IPS-18a (cell line): ENCODE measurements around the gene ZNF442.
A peak's percentile ranks its signal among the peaks of the same experiment; 100 is the strongest.
"Not testable (repeated sequence)": the region's sequence is repeated elsewhere in the genome, so short reads cannot be mapped to it uniquely, and the experiment has no call there.

ENCODE experiments used
- H3K27ac ChIP-seq: one replicate; pipeline ENCODE4 v1.5.1; 2013; ENCODE audit warnings: low read length
- H3K27me3 ChIP-seq: one replicate; pipeline ENCODE4 v1.6.1; 2013; ENCODE audit warnings: mild to moderate bottlenecking, low read length; ENCODE audit not compliant: control insufficient read depth, insufficient read depth
- H3K36me3 ChIP-seq: one replicate; pipeline ENCODE4 v1.6.1; 2013; ENCODE audit warnings: low read depth, low read length; ENCODE audit not compliant: control insufficient read depth
- H3K4me1 ChIP-seq: one replicate; pipeline ENCODE4 v1.6.1; 2013; ENCODE audit warnings: low read depth, low read length; ENCODE audit not compliant: control insufficient read depth
- H3K4me3 ChIP-seq: one replicate; pipeline ENCODE4 v1.5.1; 2013; ENCODE audit warnings: low read length
- H3K9ac ChIP-seq: one replicate; pipeline ENCODE4 v1.6.1; 2013; ENCODE audit warnings: mild to moderate bottlenecking, low read length, moderate library complexity
- H3K9me3 ChIP-seq: one replicate; pipeline ENCODE4 v1.6.1; 2013; ENCODE audit warnings: low read depth, low read length; ENCODE audit not compliant: control insufficient read depth

Gene ZNF442

GRCh38 chr19:12365236-12366162 lies at the start of gene ZNF442:
Gene ZNF442, minus strand, starts transcription at chr19:12365683. Its CDS starts 2,052 bp downstream, at chr19:12363631.
- H3K27me3 ChIP-seq = peaks cover 12% of the 10 kb centered on the region
- H3K4me1 ChIP-seq = peaks cover 5% of the 10 kb centered on the region
- H3K9ac ChIP-seq = peak within 1 kb of the TSS; percentile 69
- H3K4me3 ChIP-seq = peak within 1 kb of the TSS; percentile 77
- H3K36me3 ChIP-seq = no peaks in the 10 kb centered on the region
- no peak within 1 kb of the TSS for H3K27ac ChIP-seq
- no peaks in the 10 kb centered on the region for H3K9me3 ChIP-seq

GRCh38 chr19:12411893-12412292 lies 46.4 kb upstream of the ZNF442 start:
- H3K9me3 ChIP-seq = no peaks in the 10 kb centered on the region
- H3K36me3 ChIP-seq = no peaks in the 10 kb centered on the region
- no peaks in the 10 kb centered on the region for H3K27me3 ChIP-seq
- H3K27ac ChIP-seq = no peak overlapping the region
- H3K9ac ChIP-seq = no peak overlapping the region
- H3K4me3 ChIP-seq = no peak overlapping the region
- no peaks in the 10 kb centered on the region for H3K4me1 ChIP-seq

GRCh38 chr19:12400633-12401502 lies 35.4 kb upstream of the ZNF442 start, which contains the start of gene ZNF799:
Gene ZNF799, minus strand, starts transcription at chr19:12401271. Its CDS starts 201 bp downstream, at chr19:12401070.
- no peaks in the 10 kb centered on the region for H3K4me1 ChIP-seq
- H3K27me3 ChIP-seq = peaks cover 3% of the 10 kb centered on the region
- H3K9ac ChIP-seq = peak within 1 kb of the TSS; percentile 62
- H3K9me3 ChIP-seq = no peaks in the 10 kb centered on the region
- no peaks in the 10 kb centered on the region for H3K36me3 ChIP-seq
- H3K27ac ChIP-seq = no peak within 1 kb of the TSS
- H3K4me3 ChIP-seq = peak within 1 kb of the TSS; percentile 76

GRCh38 chr19:12399901-12400632 lies 34.6 kb upstream of the ZNF442 start:
- peak overlapping the region; percentile 62 for H3K9ac ChIP-seq
- H3K27ac ChIP-seq, H3K4me1 ChIP-seq, H3K27me3 ChIP-seq, H3K36me3 ChIP-seq, H3K9me3 ChIP-seq: not testable (repeated sequence)
- peak overlapping the region; percentile 76 for H3K4me3 ChIP-seq

GRCh38 chr19:12391148-12391547 lies 25.7 kb upstream of the ZNF442 start:
- not testable (repeated sequence) for H3K9ac ChIP-seq, H3K27ac ChIP-seq, H3K9me3 ChIP-seq, H3K4me3 ChIP-seq, H3K27me3 ChIP-seq, H3K4me1 ChIP-seq
- peaks cover 13% of the 10 kb centered on the region for H3K36me3 ChIP-seq

- H3K4me1 ChIP-seq, H3K9ac ChIP-seq, H3K27me3 ChIP-seq, H3K4me3 ChIP-seq, H3K9me3 ChIP-seq, H3K27ac ChIP-seq, H3K36me3 ChIP-seq: not testable (repeated sequence)
Observed at GRCh38 chr19:12386365-12386764, 20.9 kb upstream of the ZNF442 start.

GRCh38 chr19:12380444-12380737 lies 14.9 kb upstream of the ZNF442 start:
- Histone ChIP-seq H3K27me3 (no peaks in the 10 kb centered on the region), H3K4me1 (no peaks in the 10 kb centered on the region), H3K4me3 (no peak overlapping the region), H3K36me3 (no peaks in the 10 kb centered on the region), H3K9me3 (peaks cover 12% of the 10 kb centered on the region), H3K9ac (no peak overlapping the region), H3K27ac (no peak overlapping the region)

GRCh38 chr19:12379732-12380443 lies 14.4 kb upstream of the ZNF442 start:
- Histone ChIP-seq H3K4me1 (no peaks in the 10 kb centered on the region), H3K27ac (no peak overlapping the region), H3K4me3 (no peak overlapping the region), H3K36me3 (no peaks in the 10 kb centered on the region), H3K9ac (no peak overlapping the region), H3K27me3 (no peaks in the 10 kb centered on the region), H3K9me3 (peaks cover 12% of the 10 kb centered on the region)

- Histone ChIP-seq H3K9me3 (peaks cover 5% of the 10 kb centered on the region), H3K4me3 (no peak overlapping the region), H3K9ac (no peak overlapping the region), H3K27ac (no peak overlapping the region), H3K4me1 (no peaks in the 10 kb centered on the region), H3K36me3 (no peaks in the 10 kb centered on the region), H3K27me3 (no peaks in the 10 kb centered on the region)
Observed at GRCh38 chr19:12374026-12374425, 8.5 kb upstream of the ZNF442 start.

GRCh38 chr19:12364391-12365235 lies 870 bp downstream of the ZNF442 start:
- peaks cover 12% of the 10 kb centered on the region for H3K27me3 ChIP-seq
- no peak overlapping the region for H3K27ac ChIP-seq
- no peaks in the 10 kb centered on the region for H3K9me3 ChIP-seq
- peak overlapping the region; percentile 77 for H3K4me3 ChIP-seq
- no peaks in the 10 kb centered on the region for H3K36me3 ChIP-seq
- peaks cover 5% of the 10 kb centered on the region for H3K4me1 ChIP-seq
- peak overlapping the region; percentile 69 for H3K9ac ChIP-seq
